Choroid plexus epithelial cell (primary cell): ENCODE measurements around the gene LDAF1.
"Not testable (repeated sequence)": the region's sequence is repeated elsewhere in the genome, so short reads cannot be mapped to it uniquely, and the experiment has no call there.

Source experiments
- DNase-seq: peaks from one replicate; pipeline ENCODE4 v3.0.0-alpha.2; 2010; ENCODE audit warnings: low read depth
- H3K4me3 ChIP-seq: 2 replicates; pipeline ENCODE4 v1.5.1; 2011; ENCODE audit warnings: low read depth, mild to moderate bottlenecking, control low read depth, low read length, moderate library complexity
- CTCF ChIP-seq: conservative IDR thresholded peaks from 2 replicates; pipeline ENCODE4 v1.5.1; 2011; ENCODE audit warnings: low read depth, mild to moderate bottlenecking, control low read depth, inconsistent platforms, low read length, moderate library complexity

The LDAF1 gene

DNA sequence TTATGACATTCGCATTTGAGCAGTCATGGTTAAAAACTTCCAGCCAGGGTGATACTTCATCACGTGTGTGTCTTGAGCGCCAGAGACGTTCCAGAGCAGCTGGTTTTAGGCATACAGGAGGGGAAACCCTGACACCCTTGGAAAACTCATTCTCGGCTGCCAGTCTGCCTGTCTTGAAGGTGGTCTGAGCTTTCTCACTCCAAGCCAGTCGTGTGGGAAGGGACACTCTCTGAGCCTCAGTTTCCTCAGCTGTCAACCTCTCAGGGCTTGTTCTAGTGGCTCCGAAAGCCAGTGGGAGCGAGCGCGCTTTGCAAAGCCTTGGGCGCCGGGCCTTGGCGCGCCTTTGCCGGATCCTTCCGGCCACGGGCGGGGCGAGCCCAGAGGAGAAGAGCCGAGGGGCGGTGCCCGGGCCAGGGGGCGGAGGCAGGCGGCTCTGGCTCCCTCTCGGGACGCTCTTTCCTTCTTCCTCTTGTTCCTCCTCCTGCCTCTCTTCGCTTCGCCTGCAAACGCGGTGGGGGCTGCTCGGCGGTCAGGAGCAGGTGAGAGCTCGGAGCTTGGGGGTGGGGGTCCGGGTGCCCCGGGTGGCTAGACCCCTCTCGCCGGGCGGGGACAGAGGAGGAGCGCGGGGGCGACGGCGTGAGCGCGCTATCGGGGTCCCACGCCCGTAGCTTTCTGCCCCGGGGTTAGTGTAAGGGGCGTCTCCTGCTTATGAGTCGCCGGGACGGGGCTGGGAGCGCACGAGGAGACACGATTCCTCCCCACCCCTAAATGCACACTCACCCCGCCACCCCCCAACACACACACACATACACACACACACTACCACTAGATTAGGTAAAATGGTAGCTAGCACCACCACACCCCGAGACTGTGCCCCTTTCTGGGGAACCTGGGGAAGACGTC, at the start of gene LDAF1:
Gene LDAF1 (plus strand): TSS at position 467 of the 903 bp plus-strand sequence. CDS start 2,509 bp downstream, outside the sequence.
- DNase-seq: peak; percentile 74
- H3K4me3 ChIP-seq: peak within 1 kb of the TSS; percentile 77
- no peak for TF ChIP-seq CTCF

- DNase-seq, H3K4me3 ChIP-seq: not testable (repeated sequence)
These were observed 42.9 kb upstream of the LDAF1 start for GRCh38 chr16:21115551-21115950.

GRCh38 chr16:21116148-21116693, 42.3 kb upstream of the LDAF1 start:
- peak; percentile 53 for DNase-seq
- H3K4me3 ChIP-seq: peak overlapping the region; percentile 44
- no peak for TF ChIP-seq CTCF

DNA sequence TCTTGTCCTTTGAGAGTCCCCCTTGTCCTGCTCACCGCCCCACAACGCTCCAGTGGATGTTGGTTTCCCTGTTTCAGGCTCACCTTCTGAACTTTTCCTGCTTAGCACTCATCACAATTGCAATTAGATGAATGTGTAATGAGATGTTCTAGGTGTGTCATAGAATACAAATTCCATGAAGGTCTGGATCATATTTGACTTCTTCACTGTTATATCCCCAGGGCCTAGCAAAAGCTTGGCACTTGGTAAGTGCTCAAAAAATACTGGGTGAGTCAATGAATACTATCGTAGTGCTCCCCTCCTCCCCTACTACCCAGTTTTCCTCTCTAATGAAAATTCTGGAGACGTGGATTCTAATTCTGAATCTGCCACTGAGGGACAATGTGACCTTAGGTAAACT, 40.9 kb upstream of the LDAF1 start:
- DNase-seq: no peak
- no peak overlapping the region for H3K4me3 ChIP-seq

GRCh38 chr16:21120976-21121520, 37.4 kb upstream of the LDAF1 start:
- no peak for DNase-seq
- no peak for TF ChIP-seq CTCF

More for the DNA sequence above, 40.9 kb upstream of the LDAF1 start:
- no peak for TF ChIP-seq CTCF

DNA sequence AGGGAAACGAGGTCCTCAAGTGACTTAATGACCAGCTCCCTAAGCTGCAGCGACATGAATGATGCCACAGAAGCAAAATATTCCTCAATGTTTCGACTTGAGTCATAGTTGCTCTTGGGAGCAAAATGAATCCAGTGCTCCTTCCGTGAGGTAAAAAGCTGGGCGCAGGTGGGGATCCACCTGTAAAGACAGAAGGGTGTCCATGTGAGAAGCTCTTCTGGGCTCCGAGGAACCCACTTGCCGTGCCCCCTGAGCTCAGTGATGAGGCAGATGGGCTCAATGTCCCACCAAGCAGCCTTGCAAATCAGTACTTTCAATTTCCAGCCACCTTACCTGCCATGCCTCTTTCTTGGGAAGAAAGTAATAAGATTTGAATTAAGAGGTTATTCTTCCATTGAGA, 33.3 kb upstream of the LDAF1 start:
- no peak overlapping the region for H3K4me3 ChIP-seq
- no peak for TF ChIP-seq CTCF
- DNase-seq: no peak

More at GRCh38 chr16:21120976-21121520, 37.4 kb upstream of the LDAF1 start:
- no peak overlapping the region for H3K4me3 ChIP-seq

DNA sequence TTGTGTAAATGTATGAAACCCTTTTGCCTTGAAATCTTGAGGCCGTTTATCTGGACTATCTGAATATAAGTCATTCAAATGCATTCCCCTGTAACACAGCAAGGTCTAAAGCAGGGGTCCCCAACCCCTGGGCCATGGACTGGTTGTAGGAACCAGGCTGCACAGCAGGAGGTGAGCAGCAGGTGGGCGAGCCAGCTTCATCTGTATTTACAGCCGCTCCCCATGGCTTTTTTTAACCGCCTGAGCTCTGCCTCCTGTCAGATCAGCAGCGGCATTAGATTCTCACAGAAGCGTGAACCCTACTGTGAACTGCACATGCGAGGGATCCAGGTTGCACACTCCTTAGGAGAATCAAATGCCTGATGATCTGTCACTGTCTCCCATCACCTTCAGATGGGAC, 32.0 kb upstream of the LDAF1 start:
- no peak for DNase-seq
- no peak overlapping the region for H3K4me3 ChIP-seq
- no peak for TF ChIP-seq CTCF
